Lower leg skin (tissue), 4 donors: ENCODE measurements around the gene LEUTX. TPM values are rescaled to one million over a fixed set of nuclear protein-coding genes. Genes with fewer than 3 reads are reported as not detected.
"Not testable (repeated sequence)": the region's sequence is repeated elsewhere in the genome, so short reads cannot be mapped to it uniquely, and the experiment has no call there.

Source experiments
- DNase-seq, 2 donors: peaks; one replicate each; pipeline ENCODE4 v3.0.0-alpha.2; 2019; ENCODE audit warnings: low spot score in 2 of 2
- H3K4me3 ChIP-seq: fragments of 200-600 bp; sonication (generic); 2 replicates; pipeline ENCODE4 v1.5.1; 2017; ENCODE audit warnings: mild to moderate bottlenecking, low read depth; ENCODE audit not compliant: poor library complexity, severe bottlenecking
- POLR2A ChIP-seq, 2 donors: fragments of 450-650 bp; IDR thresholded peaks; one replicate each; pipeline ENCODE4 v1.6.1; 2016 to 2017; ENCODE audit warnings: antibody characterized with exemption in 2 of 2, mild to moderate bottlenecking in 1 of 2, moderate library complexity in 1 of 2
- WGBS, 2 donors: methylation state at CpG; one replicate each; pipeline ENCODE4 v1.1.5; 2018; 5-methylcytosine and 5-hydroxymethylcytosine counted together
- intact Hi-C: fragments of 100-400 bp; cut with DNase I; formaldehyde crosslinking; loops from one replicate; pipeline ENCODE4 v1.15.0; 2023; ENCODE audit warnings: low total_unique reads
- total RNA-seq, 4 donors: library from RNA; depleted of rRNA; stranded (reverse); fragments of >200 nt; gene quantifications; one replicate each; pipeline ENCODE4 v1.1.0, GENCODE V29; 2016
- TF ChIP-seq, protein P1 (sequence below), 3 donors: fragments of 450-650 bp; IDR thresholded peaks; one replicate each; pipeline ENCODE4 v1.5.1; 2016; ENCODE audit warnings: antibody characterized with exemption in 3 of 3, mild to moderate bottlenecking in 3 of 3, moderate library complexity in 2 of 3

Gene LEUTX
- total RNA-seq, 4 donors from 2014 or later: not detected

DNA sequence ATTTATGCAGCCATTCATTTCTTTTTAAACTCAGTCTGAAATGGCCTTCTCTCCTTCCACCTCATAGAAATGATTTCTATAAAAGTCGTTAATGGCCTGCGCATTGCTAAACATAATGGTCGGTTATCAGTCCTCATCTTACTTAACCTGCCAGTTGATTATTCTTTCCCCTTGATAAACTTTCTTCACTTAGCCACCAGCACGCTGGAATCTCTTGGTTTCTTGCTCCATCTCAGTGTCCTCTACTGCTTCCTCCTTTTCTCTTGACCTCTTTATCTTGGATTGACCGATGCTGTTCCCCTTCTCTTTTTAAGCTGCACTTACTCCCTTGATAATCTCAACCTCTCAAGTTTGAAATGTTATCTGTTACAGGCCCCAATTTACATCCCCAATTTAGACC is 28.7 kb upstream of the LEUTX start:
- WGBS, 2 donors: 79 to 83% methylated on average over 5 of the region's 5 CpGs
- DNase-seq: no peak
- no peak for TF ChIP-seq POLR2A (IDR thresholded peaks at IDR 0.05)
- TF ChIP-seq, protein P1, sequence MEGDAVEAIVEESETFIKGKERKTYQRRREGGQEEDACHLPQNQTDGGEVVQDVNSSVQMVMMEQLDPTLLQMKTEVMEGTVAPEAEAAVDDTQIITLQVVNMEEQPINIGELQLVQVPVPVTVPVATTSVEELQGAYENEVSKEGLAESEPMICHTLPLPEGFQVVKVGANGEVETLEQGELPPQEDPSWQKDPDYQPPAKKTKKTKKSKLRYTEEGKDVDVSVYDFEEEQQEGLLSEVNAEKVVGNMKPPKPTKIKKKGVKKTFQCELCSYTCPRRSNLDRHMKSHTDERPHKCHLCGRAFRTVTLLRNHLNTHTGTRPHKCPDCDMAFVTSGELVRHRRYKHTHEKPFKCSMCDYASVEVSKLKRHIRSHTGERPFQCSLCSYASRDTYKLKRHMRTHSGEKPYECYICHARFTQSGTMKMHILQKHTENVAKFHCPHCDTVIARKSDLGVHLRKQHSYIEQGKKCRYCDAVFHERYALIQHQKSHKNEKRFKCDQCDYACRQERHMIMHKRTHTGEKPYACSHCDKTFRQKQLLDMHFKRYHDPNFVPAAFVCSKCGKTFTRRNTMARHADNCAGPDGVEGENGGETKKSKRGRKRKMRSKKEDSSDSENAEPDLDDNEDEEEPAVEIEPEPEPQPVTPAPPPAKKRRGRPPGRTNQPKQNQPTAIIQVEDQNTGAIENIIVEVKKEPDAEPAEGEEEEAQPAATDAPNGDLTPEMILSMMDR (IDR thresholded peaks at IDR 0.05): no peak
- intact Hi-C loops: no loop called here
- no peak overlapping the region for H3K4me3 ChIP-seq

DNA sequence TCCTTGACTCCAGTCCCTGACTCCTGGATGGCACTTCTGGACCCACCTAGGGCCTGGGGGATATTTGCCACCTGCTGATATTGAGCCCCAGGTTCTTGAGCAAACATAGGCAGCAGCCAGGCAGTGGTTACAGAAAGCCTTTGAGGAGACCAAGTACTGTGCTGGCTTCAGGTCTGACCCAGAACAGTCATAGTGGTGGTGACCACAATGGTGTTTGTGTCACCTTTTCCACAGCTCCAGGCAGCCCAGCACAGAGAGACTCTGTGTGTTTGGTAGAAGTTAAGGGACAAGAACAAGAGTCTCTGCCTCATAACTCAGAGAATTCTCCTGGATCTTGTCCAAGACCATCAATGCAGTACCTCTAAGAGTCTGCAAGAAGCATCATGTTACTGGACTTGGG is 26.3 kb upstream of the LEUTX start:
- intact Hi-C loops: no loop called here
- TF ChIP-seq POLR2A (IDR thresholded peaks at IDR 0.05): no peak
- TF ChIP-seq, protein P1 (IDR thresholded peaks at IDR 0.05): no peak
- no peak for DNase-seq
- H3K4me3 ChIP-seq: no peak overlapping the region

DNA sequence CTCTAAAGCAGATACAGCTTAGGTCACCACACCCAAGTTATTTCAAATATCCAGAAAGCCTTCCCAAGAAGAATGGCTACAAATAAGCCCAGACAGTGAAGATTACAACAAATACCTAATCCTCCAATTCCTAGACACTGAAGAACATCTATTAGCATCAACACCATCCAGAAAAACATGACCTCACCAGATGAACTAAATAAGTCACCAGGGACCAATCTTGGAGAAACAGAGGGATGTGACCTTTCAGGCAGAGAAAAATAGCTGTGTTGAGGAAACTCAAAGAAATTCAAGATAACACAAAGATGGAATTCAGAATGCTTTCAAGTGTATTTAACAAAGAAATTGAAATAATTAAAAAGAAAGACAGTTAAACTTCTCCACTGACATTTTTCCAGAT is 25.9 kb upstream of the LEUTX start:
- intact Hi-C loops: no loop called here
- no peak for TF ChIP-seq POLR2A (IDR thresholded peaks at IDR 0.05)
- TF ChIP-seq, protein P1 (IDR thresholded peaks at IDR 0.05): no peak
- H3K4me3 ChIP-seq: no peak overlapping the region
- DNase-seq: no peak

DNA sequence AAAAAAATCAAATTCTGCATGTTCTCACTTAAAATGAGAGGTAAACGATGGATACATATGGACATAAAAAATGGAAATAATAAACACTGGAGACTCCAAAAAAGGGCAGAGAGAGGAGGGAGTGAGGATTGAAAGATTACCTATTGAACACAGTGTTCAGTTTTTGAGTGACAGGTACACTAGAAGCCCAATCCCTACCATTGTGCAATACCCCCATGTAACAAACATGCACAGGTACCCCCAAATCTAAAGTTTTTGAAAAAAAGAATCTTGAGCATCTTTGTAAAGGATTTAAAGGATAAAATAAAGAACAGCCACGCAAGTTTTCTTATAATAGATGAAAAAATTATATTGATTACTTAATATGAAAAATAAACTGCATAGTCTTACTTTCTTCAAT is 24.1 kb upstream of the LEUTX start:
- intact Hi-C loops: no loop called here
- WGBS, 2 donors: 71 to 82% methylated on average over 2 of the region's 2 CpGs
- H3K4me3 ChIP-seq: no peak overlapping the region
- no peak for DNase-seq
- no peak for TF ChIP-seq POLR2A (IDR thresholded peaks at IDR 0.05)
- TF ChIP-seq, protein P1 (IDR thresholded peaks at IDR 0.05): no peak

DNA sequence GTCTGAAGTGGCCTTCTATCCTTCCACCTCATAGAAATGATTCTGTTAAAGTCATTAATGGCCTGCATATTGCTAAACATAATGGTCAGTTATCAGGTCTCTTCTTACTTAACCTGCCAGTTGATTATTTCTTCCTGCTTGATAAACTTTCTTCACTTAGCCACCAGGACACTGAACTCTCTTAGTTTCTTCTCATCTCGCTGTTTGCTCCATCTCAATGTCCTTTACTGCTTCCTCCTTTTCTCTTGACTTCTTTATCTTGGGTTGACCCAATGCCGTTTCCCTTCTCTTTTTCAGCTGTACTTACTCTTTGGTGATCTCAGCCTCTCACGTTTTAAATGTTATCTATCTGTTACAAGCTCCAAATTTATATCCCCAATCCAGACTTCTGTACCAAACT is 23.7 kb upstream of the LEUTX start:
- TF ChIP-seq, protein P1 (IDR thresholded peaks at IDR 0.05): no peak
- TF ChIP-seq POLR2A (IDR thresholded peaks at IDR 0.05): no peak
- H3K4me3 ChIP-seq: no peak overlapping the region
- intact Hi-C loops: no loop called here
- WGBS, 2 donors: 61 to 69% methylated on average over 3 of the region's 3 CpGs
- DNase-seq: no peak

DNA sequence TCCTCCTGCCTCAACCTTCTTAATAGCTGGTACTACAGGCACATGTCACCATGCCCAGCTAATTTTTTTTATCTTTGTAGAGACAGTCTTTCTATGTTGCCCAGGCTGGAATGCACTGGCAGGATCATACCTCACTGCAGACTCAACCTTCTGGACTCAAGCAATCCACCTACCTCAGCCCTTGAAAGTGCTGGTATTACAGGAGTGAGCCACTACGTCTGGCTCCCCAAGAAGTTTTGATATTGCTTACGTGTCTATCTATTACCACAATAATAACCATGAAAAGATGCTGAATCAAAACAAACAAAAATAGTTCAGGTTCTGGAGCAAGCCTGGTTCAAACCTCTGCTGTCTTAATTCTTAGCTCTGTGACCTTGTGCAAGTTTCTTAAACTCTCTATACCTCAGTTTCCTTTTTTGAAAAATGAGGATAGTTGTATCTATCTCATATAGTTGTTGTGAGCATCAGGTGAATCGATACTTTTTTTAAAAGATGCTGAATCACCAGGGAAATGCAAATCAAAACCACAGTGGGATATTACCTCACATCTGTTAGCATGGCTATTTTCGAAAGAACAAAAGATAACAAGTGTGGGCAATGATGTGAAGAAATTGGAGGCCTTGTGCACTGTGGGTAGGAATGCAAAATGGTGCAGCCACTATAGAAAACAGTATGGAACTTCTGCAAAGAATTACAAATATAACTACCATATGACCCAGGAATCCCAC is 19.0 kb upstream of the LEUTX start:
- TF ChIP-seq, protein P1 (IDR thresholded peaks at IDR 0.05): no peak
- TF ChIP-seq POLR2A (IDR thresholded peaks at IDR 0.05): no peak
- H3K4me3 ChIP-seq: no peak overlapping the region
- DNase-seq: no peak
- WGBS, 2 donors: 68 to 72% methylated on average over 4 of the region's 4 CpGs
- intact Hi-C loops: no loop called here

DNA sequence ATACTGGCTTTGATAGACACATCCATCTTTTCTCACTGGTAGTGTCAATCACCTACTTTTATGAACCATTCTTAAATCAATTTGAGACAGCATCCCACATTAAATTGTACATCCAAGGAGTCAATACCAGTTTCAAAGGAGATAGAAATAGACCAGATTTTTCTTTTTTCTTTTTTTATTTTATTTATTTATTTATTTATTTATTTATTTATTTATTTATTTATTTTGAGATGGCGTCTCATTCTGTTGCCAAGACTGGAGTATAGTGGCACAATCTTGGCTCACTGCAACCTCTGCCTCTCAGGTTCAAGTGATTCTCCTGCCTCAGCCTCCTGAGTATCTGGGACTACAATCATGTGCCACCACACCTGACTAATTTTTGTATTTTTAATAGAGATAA is 16.8 kb upstream of the LEUTX start:
- H3K4me3 ChIP-seq, DNase-seq, intact Hi-C loops: not testable (repeated sequence)
- WGBS, 2 donors: 93 to 100% methylated on average over 1 of the region's 1 CpG
